ENCODE data around the gene CDC34.

CDC34 gene

GRCh38 chr19:589693-590395 is 58.3 kb downstream of the CDC34 start, which contains the start of gene HCN2:
Gene HCN2, plus strand, starts transcription at chr19:589881. Its CDS starts 65 bp downstream, at chr19:589946.
- no peak for DNase-seq

- no peak for DNase-seq
Observed at GRCh38 chr19:590396-590745, 58.8 kb downstream of the CDC34 start.

GRCh38 chr19:590750-591098 is 59.2 kb downstream of the CDC34 start:
- DNase-seq: no peak

GRCh38 chr19:591099-591958 is 59.8 kb downstream of the CDC34 start:
- peak; percentile 34 for DNase-seq
